H1 (cell line): ENCODE data around the gene TGFBI. TPM values are rescaled to one million over a fixed set of nuclear protein-coding genes. Genes with fewer than 3 reads are reported as not detected.
A peak's percentile ranks its signal among the peaks of the same experiment; 100 is the strongest.

Source experiments
- CTCF ChIA-PET: fragments of 300-600 bp; sonication (Branson Sonifier 250); formaldehyde crosslinking; loops from one replicate; lab custom pipeline; 2021; ENCODE audit not compliant: partially characterized antibody; lab: Charles Lee
- POLR2A ChIA-PET: fragments of 300-600 bp; sonication (Branson Sonifier 250); formaldehyde crosslinking; loops from one replicate; lab custom pipeline; 2021; ENCODE audit warnings: inconsistent platforms; ENCODE audit not compliant: partially characterized antibody; lab: Charles Lee
- DNase-seq, 2 experiments: peaks; one replicate each; pipeline versions ENCODE4 v3.0.0 to v3.0.0-alpha.2; 2010 to 2022; ENCODE audit warnings: low spot score in 2 of 2, low read depth in 1 of 2, mixed read lengths in 1 of 2
- FAIRE-seq: peaks from 2 replicates; lab custom pipeline; 2011; peaks lifted over from hg19 to GRCh38; lab: Jason Lieb, UNC
- H2AFZ ChIP-seq: 2 replicates; pipeline ENCODE4 v1.8.1; 2012; ENCODE audit warnings: low read length, inconsistent platforms
- H2AK5ac ChIP-seq: 2 replicates; pipeline ENCODE4 v1.6.1; 2013; ENCODE audit warnings: low read depth, low read length
- H2BK120ac ChIP-seq: replicated peaks from 2 replicates; pipeline ENCODE3; 2013; ENCODE audit warnings: low read depth, low read length, inconsistent platforms
- H2BK12ac ChIP-seq: 2 replicates; pipeline ENCODE4 v1.6.1; 2013; ENCODE audit warnings: low read depth, low read length
- H2BK15ac ChIP-seq: 2 replicates; pipeline ENCODE4 v1.6.1; 2013; ENCODE audit warnings: low read length
- H2BK20ac ChIP-seq: 2 replicates; pipeline ENCODE4 v1.6.1; 2013; ENCODE audit warnings: low read length
- H2BK5ac ChIP-seq: 2 replicates; pipeline ENCODE4 v1.6.1; 2013; ENCODE audit warnings: low read depth, low read length
- H3K14ac ChIP-seq: 2 replicates; pipeline ENCODE4 v1.6.1; 2013; ENCODE audit warnings: inconsistent platforms; ENCODE audit not compliant: insufficient read length
- H3K18ac ChIP-seq: 2 replicates; pipeline ENCODE4 v1.6.1; 2013; ENCODE audit warnings: low read length; ENCODE audit errors: extremely low read depth
- H3K23ac ChIP-seq: 2 replicates; pipeline ENCODE4 v1.6.1; 2013; ENCODE audit warnings: inconsistent platforms; ENCODE audit not compliant: insufficient read length
- H3K23me2 ChIP-seq: 2 replicates; pipeline ENCODE4 v1.6.1; 2013; ENCODE audit warnings: low read depth, low read length
- H3K27ac ChIP-seq: 2 replicates; pipeline ENCODE4 v1.6.1; 2011; ENCODE audit warnings: low read depth, low read length, inconsistent platforms
- H3K27me3 ChIP-seq, 4 experiments: replicated peaks in 1 of 4; 1 replicate in 1 of 4; 2 replicates in 3 of 4; pipeline versions ENCODE4 v1.6.1 to v1.8.1; 2011 to 2013; ENCODE audit warnings: low read length in 3 of 4, mild to moderate bottlenecking in 3 of 4, inconsistent platforms in 2 of 4, mixed read lengths in 2 of 4, moderate library complexity in 1 of 4; ENCODE audit not compliant: control insufficient read depth in 3 of 4, insufficient read depth in 3 of 4; ENCODE audit errors: extremely low read depth in 1 of 4
- H3K36me3 ChIP-seq, 4 experiments: 2 replicates each; pipeline versions ENCODE4 v1.6.1 to v1.8.1; 2011 to 2013; ENCODE audit warnings: mild to moderate bottlenecking in 4 of 4, low read length in 3 of 4, moderate library complexity in 2 of 4, control low read depth in 1 of 4, inconsistent platforms in 1 of 4; ENCODE audit not compliant: insufficient read depth in 4 of 4, control insufficient read depth in 2 of 4
- H3K4ac ChIP-seq: replicated peaks from 2 replicates; pipeline ENCODE3; 2013; ENCODE audit warnings: low read length, low read depth, mixed read lengths, inconsistent platforms; ENCODE audit not compliant: insufficient read length
- H3K4me1 ChIP-seq, 4 experiments: replicated peaks in 1 of 4; 1 replicate in 1 of 4; 2 replicates in 3 of 4; pipeline versions ENCODE4 v1.6.1 to v1.8.1; 2011 to 2013; ENCODE audit warnings: low read length in 3 of 4, inconsistent platforms in 2 of 4, mixed read lengths in 1 of 4; ENCODE audit not compliant: insufficient read depth in 4 of 4, control insufficient read depth in 3 of 4
- H3K4me2 ChIP-seq, 2 experiments: 2 replicates each; pipeline versions ENCODE4 v1.6.1 to v1.8.1; 2011 to 2013; ENCODE audit warnings: low read depth in 2 of 2, low read length in 2 of 2, control low read depth in 1 of 2, inconsistent platforms in 1 of 2, mild to moderate bottlenecking in 1 of 2; ENCODE audit not compliant: insufficient read depth in 1 of 2
- H3K4me3 ChIP-seq, 4 experiments: fragments of 200-600, 300-600 bp in 1 of 4; sonication (generic), shearing (Covaris generic), sonication (Bioruptor Twin) in 1 of 4; 2 replicates each; pipeline versions ENCODE4 v1.5.1 to v1.8.1; 2011 to 2016; ENCODE audit warnings: low read length in 4 of 4, low read depth in 3 of 4, control low read depth in 2 of 4, inconsistent platforms in 2 of 4, mild to moderate bottlenecking in 2 of 4, mixed read lengths in 1 of 4, moderate library complexity in 1 of 4; ENCODE audit not compliant: insufficient read depth in 2 of 4; ENCODE audit errors: extremely low read depth in 1 of 4
- H3K56ac ChIP-seq: replicated peaks from 2 replicates; pipeline ENCODE3; 2013; ENCODE audit warnings: low read depth, mild to moderate bottlenecking, mixed read lengths, low read length, inconsistent platforms; ENCODE audit not compliant: insufficient read length
- H3K79me1 ChIP-seq: 2 replicates; pipeline ENCODE4 v1.6.1; 2013; ENCODE audit warnings: low read depth, low read length, control low read depth
- H3K79me2 ChIP-seq, 2 experiments: 2 replicates each; pipeline versions ENCODE4 v1.6.1 to v1.8.1; 2012 to 2013; ENCODE audit warnings: low read length in 2 of 2, mild to moderate bottlenecking in 2 of 2, inconsistent platforms in 1 of 2; ENCODE audit not compliant: insufficient read depth in 2 of 2, control insufficient read depth in 1 of 2
- H3K9ac ChIP-seq, 4 experiments: replicated peaks in 1 of 4; 1 replicate in 1 of 4; 2 replicates in 3 of 4; pipeline versions ENCODE4 v1.6.1 to v1.8.1; 2011 to 2013; ENCODE audit warnings: low read depth in 3 of 4, low read length in 3 of 4, control low read depth in 2 of 4, mild to moderate bottlenecking in 2 of 4, moderate library complexity in 2 of 4, inconsistent platforms in 1 of 4; ENCODE audit errors: extremely low read depth in 1 of 4
- H3K9me3 ChIP-seq, 2 experiments: 2 replicates each; pipeline versions ENCODE4 v1.6.1 to v1.8.1; 2012 to 2013; ENCODE audit warnings: mild to moderate bottlenecking in 2 of 2, moderate library complexity in 2 of 2, control low read depth in 1 of 2, inconsistent platforms in 1 of 2, low read depth in 1 of 2, low read length in 1 of 2, mixed read lengths in 1 of 2; ENCODE audit not compliant: insufficient read depth in 2 of 2
- H4K20me1 ChIP-seq, 2 experiments: replicated peaks in 1 of 2; 2 replicates each; pipeline versions ENCODE3 to v1.8.1; 2011 to 2013; ENCODE audit warnings: inconsistent platforms in 2 of 2, low read length in 2 of 2, mild to moderate bottlenecking in 1 of 2; ENCODE audit not compliant: insufficient read depth in 2 of 2, control insufficient read depth in 1 of 2
- H4K5ac ChIP-seq: 2 replicates; pipeline ENCODE4 v1.6.1; 2013; ENCODE audit warnings: low read length, low read depth, mixed read lengths, inconsistent platforms; ENCODE audit not compliant: insufficient read length
- H4K8ac ChIP-seq: 2 replicates; pipeline ENCODE4 v1.8.0; 2013; ENCODE audit warnings: mild to moderate bottlenecking, moderate library complexity, low read length, inconsistent platforms; ENCODE audit not compliant: insufficient read depth; ENCODE audit errors: extremely low read depth
- H4K91ac ChIP-seq: replicated peaks from 2 replicates; pipeline ENCODE3; 2013; ENCODE audit warnings: low read length, mixed read lengths, inconsistent platforms; ENCODE audit not compliant: insufficient read length
- CBX8 ChIP-seq: fragments of 300-800, 300-1000 bp; sonication (generic); IDR thresholded peaks from 2 replicates; pipeline ENCODE4 v1.7.1; 2016; ENCODE audit warnings: low read depth, low read length, borderline replicate concordance
- CEBPB ChIP-seq: IDR thresholded peaks from 2 replicates; pipeline ENCODE4 v1.6.1; 2012; ENCODE audit warnings: low read depth, low read length
- CHD1 ChIP-seq: IDR thresholded peaks from 2 replicates; pipeline ENCODE4 v1.6.1; 2012; ENCODE audit warnings: low read depth, low read length, improper control_type of control experiment
- EGR1 ChIP-seq: IDR thresholded peaks from 2 replicates; pipeline ENCODE4 v1.6.1; 2011; ENCODE audit warnings: low read depth, low read length, borderline replicate concordance
- EP300 ChIP-seq, 2 experiments: IDR thresholded peaks; 1 replicate in 1 of 2; 2 replicates in 1 of 2; pipeline ENCODE4 v1.6.1; 2011 to 2012; ENCODE audit warnings: low read depth in 2 of 2, low read length in 2 of 2, mild to moderate bottlenecking in 2 of 2, borderline replicate concordance in 1 of 2, inconsistent platforms in 1 of 2, moderate library complexity in 1 of 2
- HDAC2 ChIP-seq, 2 experiments: fragments of 300-600 bp in 1 of 2; sonication (generic) in 1 of 2; IDR thresholded peaks; 2 replicates each; pipeline ENCODE4 v1.6.1; 2011 to 2012; ENCODE audit warnings: low read depth in 2 of 2, low read length in 2 of 2, mild to moderate bottlenecking in 2 of 2, moderate library complexity in 2 of 2, borderline replicate concordance in 1 of 2, inconsistent platforms in 1 of 2
- RFX5 ChIP-seq: IDR thresholded peaks from 2 replicates; pipeline ENCODE4 v1.6.1; 2011; ENCODE audit warnings: low read depth, low read length, improper control_type of control experiment, borderline replicate concordance
- RNF2 ChIP-seq: fragments of 200-900, 300-1000 bp; sonication (generic); IDR thresholded peaks from 2 replicates; pipeline ENCODE4 v1.7.1; 2016; ENCODE audit warnings: borderline replicate concordance, low read depth, mild to moderate bottlenecking, antibody characterized with exemption, low read length; ENCODE audit not compliant: poor library complexity, severe bottlenecking; ENCODE audit errors: missing control alignments
- SIRT6 ChIP-seq: IDR thresholded peaks from one replicate; pipeline ENCODE4 v1.7.1; 2012; ENCODE audit warnings: low read length, inconsistent platforms
- TAF1 ChIP-seq: IDR thresholded peaks from 2 replicates; pipeline ENCODE4 v1.6.1; 2011; ENCODE audit warnings: mild to moderate bottlenecking, low read depth, low read length
- TCF12 ChIP-seq: IDR thresholded peaks from 2 replicates; pipeline ENCODE4 v1.6.1; 2011; ENCODE audit warnings: low read depth, mild to moderate bottlenecking, low read length
- TEAD4 ChIP-seq: IDR thresholded peaks from 2 replicates; pipeline ENCODE4 v1.6.1; 2012; ENCODE audit warnings: low read depth, low read length, inconsistent platforms, mixed read lengths
- WGBS, 2 experiments: shearing (Covaris generic) in 1 of 2; methylation state at CpG; one replicate each; pipeline versions ENCODE4 v1.1.6 to v1.1.7; 2013 to 2015; ENCODE audit warnings: low lambda C conversion rate in 2 of 2, mixed read lengths in 2 of 2, inconsistent platforms in 1 of 2, low coverage in 1 of 2, missing lambda C conversion rate in 1 of 2; ENCODE audit not compliant: insufficient replicate concordance in 2 of 2, insufficient coverage in 1 of 2, insufficient read length in 1 of 2; ENCODE audit errors: extremely low coverage in 1 of 2, missing lambda C conversion rate in 1 of 2; 5-methylcytosine and 5-hydroxymethylcytosine counted together
- polyA plus RNA-seq, 7 experiments: library from polyadenylated mRNA; depleted of rRNA in 3 of 7; stranded (reverse) in 5 of 7; unstranded in 2 of 7; fragments of >200 nt in 5 of 7; fragments of 200-250 nt in 2 of 7; gene quantifications; 1 replicate in 5 of 7; 2 replicates in 1 of 7; 4 replicates in 1 of 7; pipeline versions ENCODE4 v1.2.1 to v1.2.3, GENCODE V29; 2011 to 2013; ENCODE audit warnings: missing spikeins in 2 of 7, mixed read lengths in 2 of 7
- total RNA-seq: library from RNA; stranded (reverse); fragmentation: NEBNext Ultra II Directional; extraction: Animal tissue kit (Norgen Biotek cat#: 25700); gene quantifications from 2 replicates; pipeline ENCODE4 v1.2.1, GENCODE V29; 2021

TGFBI gene
- total and polyA plus RNA-seq, 2 of the 8 experiments (the other 6 are each of a cell fraction or from before 2014, with no cell fraction given) = 6.0 to 8.5 TPM

- FAIRE-seq = no peak
- Histone ChIP-seq H3K18ac (no peak overlapping the region), H3K9me3 (no peaks in the 10 kb centered on the region), H3K9ac (no peak overlapping the region), H4K91ac (no peak overlapping the region), H3K14ac (no peak overlapping the region), H3K23ac (peak overlapping the region; percentile 73), H2BK20ac (no peak overlapping the region), H2AK5ac (no peak overlapping the region), H3K27ac (no peak overlapping the region), H2AFZ (no peak overlapping the region), H3K36me3 (no peaks in the 10 kb centered on the region), H3K27me3 (peaks cover 0 to 3% (median 0%) of the 10 kb centered on the region in 4 experiments; a peak in 2 of 7 replicates), H3K79me1 (no peaks in the 10 kb centered on the region), H3K4ac (no peak overlapping the region), H3K23me2 (no peaks in the 10 kb centered on the region), H2BK12ac (no peak overlapping the region), H2BK15ac (no peak overlapping the region), H3K4me3 (no peak overlapping the region), H4K20me1 (no peaks in the 10 kb centered on the region), H4K8ac (no peak overlapping the region), H3K79me2 (no peaks in the 10 kb centered on the region), H3K4me1 (peaks cover 0 to 6% (median 0%) of the 10 kb centered on the region in 4 experiments; a peak in 2 of 7 replicates), H3K4me2 (no peak overlapping the region), H2BK5ac (no peak overlapping the region), H4K5ac (no peak overlapping the region), H2BK120ac (no peak overlapping the region), H3K56ac (no peak overlapping the region)
- POLR2A ChIA-PET = no interaction called here
- CTCF ChIA-PET = interaction anchor here (1.7 kb wide), 1 partner anchor 34 kb away, joined by 3 read pairs; no protein-coding TSS in a partner anchor
- no peak for DNase-seq
- 87% methylated on average over 1 of the region's 1 CpG; no CpG with 5 or more reads in 1 of the 2 experiments for WGBS, 2 experiments
- TF ChIP-seq CBX8 (no peak), RFX5 (no peak), TCF12 (no peak), TAF1 (no peak), SIRT6 (no peak), HDAC2 (IDR thresholded peaks at IDR 0.05; ENCODE audit: borderline replicate concordance in 1 of 2, low read depth in 2 of 2, low read length in 2 of 2) (no peak), TEAD4 (no peak), EGR1 (no peak), CHD1 (no peak), RNF2 (no peak), EP300 (IDR thresholded peaks at IDR 0.05; ENCODE audit: borderline replicate concordance in 1 of 2, low read depth in 2 of 2, low read length in 2 of 2) (no peak), CEBPB (no peak)
Observed at GRCh38 chr5:135979510-135979909, 49.3 kb upstream of the TGFBI start.
